B cell (primary cell): ENCODE results near the gene UBE2M.
"Not testable (repeated sequence)": the region's sequence is repeated elsewhere in the genome, so short reads cannot be mapped to it uniquely, and the experiment has no call there.

ENCODE experiments used
- CTCF ChIP-seq: fragments of 200-600 bp; IDR thresholded peaks from one replicate; pipeline ENCODE4 v1.8.0; 2022; ENCODE audit warnings: antibody characterized with exemption, mild to moderate bottlenecking
- EZH2 ChIP-seq: IDR thresholded peaks from 2 replicates; pipeline ENCODE4 v1.6.1; 2012; ENCODE audit warnings: borderline replicate concordance, low read depth, mild to moderate bottlenecking, moderate library complexity, low read length; ENCODE audit not compliant: insufficient read depth, poor library complexity, severe bottlenecking

GRCh38 chr19:58542641-58543372 is 15.6 kb downstream of the UBE2M start:
- TF ChIP-seq EZH2, CTCF: not testable (repeated sequence)
